Small intestine (tissue), 7 donors: ENCODE measurements around the gene RPL13A. TPM values are rescaled to one million over a fixed set of nuclear protein-coding genes. Genes with fewer than 3 reads are reported as not detected.
A peak's percentile ranks its signal among the peaks of the same experiment; 100 is the strongest.
"Not testable (repeated sequence)": the region's sequence is repeated elsewhere in the genome, so short reads cannot be mapped to it uniquely, and the experiment has no call there.

Source experiments
- DNase-seq, 2 donors: peaks; one replicate each; pipeline versions ENCODE4 v3.0.0 to v3.0.0-alpha.2; 2013
- FAIRE-seq: peaks from 2 replicates; lab custom pipeline; 2012; peaks lifted over from hg19 to GRCh38; lab: Jason Lieb, UNC
- H3K27ac ChIP-seq, 3 donors: one replicate each; pipeline ENCODE4 v1.5.1; 2013; ENCODE audit warnings: low read length in 2 of 3, mild to moderate bottlenecking in 2 of 3, control low read depth in 1 of 3, inconsistent platforms in 1 of 3, low read depth in 1 of 3, moderate library complexity in 1 of 3
- H3K27me3 ChIP-seq, 3 donors: one replicate each; pipeline ENCODE4 v1.6.1; 2013; ENCODE audit warnings: low read length in 3 of 3, inconsistent platforms in 1 of 3; ENCODE audit not compliant: control insufficient read depth in 3 of 3, insufficient read depth in 3 of 3
- H3K36me3 ChIP-seq, 3 donors: one replicate each; pipeline ENCODE4 v1.6.1; 2013; ENCODE audit warnings: low read length in 3 of 3, inconsistent platforms in 1 of 3, low read depth in 1 of 3, mild to moderate bottlenecking in 1 of 3, moderate library complexity in 1 of 3; ENCODE audit not compliant: control insufficient read depth in 3 of 3, insufficient read depth in 2 of 3
- H3K4me1 ChIP-seq, 3 donors: one replicate each; pipeline ENCODE4 v1.6.1; 2013; ENCODE audit warnings: low read length in 2 of 3, inconsistent platforms in 1 of 3, low read depth in 1 of 3, mild to moderate bottlenecking in 1 of 3, moderate library complexity in 1 of 3; ENCODE audit not compliant: control insufficient read depth in 3 of 3, insufficient read depth in 2 of 3
- H3K4me3 ChIP-seq, 3 donors: one replicate each; pipeline ENCODE4 v1.5.1; 2013; ENCODE audit warnings: low read length in 3 of 3, control low read depth in 1 of 3, inconsistent platforms in 1 of 3, low read depth in 1 of 3, mild to moderate bottlenecking in 1 of 3, moderate library complexity in 1 of 3
- H3K9me3 ChIP-seq, 2 donors: one replicate each; pipeline ENCODE4 v1.6.1; 2013; ENCODE audit warnings: low read depth in 1 of 2, low read length in 1 of 2; ENCODE audit not compliant: control insufficient read depth in 2 of 2, insufficient read depth in 1 of 2
- WGBS, 3 donors: extraction: QIAGEN DNeasy Blood & Tissue Kit; methylation state at CpG; one replicate each; pipeline ENCODE4 v1.1.7; 2013; 5-methylcytosine and 5-hydroxymethylcytosine counted together
- polyA plus RNA-seq, 4 donors: library from polyadenylated mRNA; stranded (reverse) in 3 of 4; unstranded in 1 of 4; fragments of 200-250 nt in 3 of 4; fragments of 120-200 nt in 1 of 4; gene quantifications; one replicate each; pipeline versions ENCODE4 v1.2.1 to v1.2.3, GENCODE V29; 2013
- donor health status: healthy with polysubstance abuse.
- donor health status: control.
- donor health status: control.
- donor health status: Bipolar disorder and iron deficiency.
- donor health status: healthy.

The RPL13A gene
- polyA plus RNA-seq, 4 donors: 2,350 to 5,026 (median 3,831) TPM

- FAIRE-seq: no peak
- H3K4me3 ChIP-seq: no peak overlapping the region
- H3K4me1 ChIP-seq: peaks cover 0 to 2% (median under 1%) of the 10 kb centered on the region in 3 donors
- H3K36me3 ChIP-seq: peaks cover 0 to 65% (median 3%) of the 10 kb centered on the region in 3 donors
- no peaks in the 10 kb centered on the region for H3K27me3 ChIP-seq
- peak overlapping the region in 1 of 3 donors; percentile 9 for H3K27ac ChIP-seq
- H3K9me3 ChIP-seq: no peaks in the 10 kb centered on the region
- DNase-seq: no peak
- WGBS, 3 donors: 90 to 93% (median 92%) methylated on average over 12 of the region's 12 CpGs
Measured at GRCh38 chr19:49459388-49459787, 28.0 kb upstream of the RPL13A start.

GRCh38 chr19:49461130-49461529 lies 26.3 kb upstream of the RPL13A start:
- not testable (repeated sequence) for H3K27me3 ChIP-seq, DNase-seq, FAIRE-seq, H3K9me3 ChIP-seq, H3K4me3 ChIP-seq, H3K27ac ChIP-seq, H3K4me1 ChIP-seq
- H3K36me3 ChIP-seq: peaks cover 0 to 80% (median 15%) of the 10 kb centered on the region in 3 donors
- WGBS, 3 donors: 0% methylated on average over 1 of the region's 1 CpG; no CpG with 5 or more reads in 1 of the 3 donors

DNA sequence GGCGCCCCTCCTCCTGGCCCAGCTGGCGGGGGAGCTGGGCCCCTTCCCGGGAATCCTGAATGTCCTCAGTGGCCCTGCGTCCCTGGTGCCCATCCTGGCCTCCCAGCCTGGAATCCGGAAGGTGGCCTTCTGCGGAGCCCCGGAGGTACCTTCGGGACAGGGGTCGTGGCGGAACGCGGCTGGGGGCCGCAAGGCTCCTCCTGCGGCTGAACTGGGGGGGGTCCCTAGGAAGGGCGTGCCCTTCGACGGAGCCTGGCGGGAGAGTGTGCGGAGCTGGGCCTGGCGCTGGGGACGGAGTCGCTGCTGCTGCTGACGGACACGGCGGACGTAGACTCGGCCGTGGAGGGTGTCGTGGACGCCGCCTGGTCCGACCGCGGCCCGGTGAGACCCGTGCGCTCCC lies 25.8 kb upstream of the RPL13A start:
- 97 to 99% (median 98%) methylated on average over 28 to 37 of the region's 37 CpGs for WGBS, 3 donors
- DNase-seq: no peak

DNA sequence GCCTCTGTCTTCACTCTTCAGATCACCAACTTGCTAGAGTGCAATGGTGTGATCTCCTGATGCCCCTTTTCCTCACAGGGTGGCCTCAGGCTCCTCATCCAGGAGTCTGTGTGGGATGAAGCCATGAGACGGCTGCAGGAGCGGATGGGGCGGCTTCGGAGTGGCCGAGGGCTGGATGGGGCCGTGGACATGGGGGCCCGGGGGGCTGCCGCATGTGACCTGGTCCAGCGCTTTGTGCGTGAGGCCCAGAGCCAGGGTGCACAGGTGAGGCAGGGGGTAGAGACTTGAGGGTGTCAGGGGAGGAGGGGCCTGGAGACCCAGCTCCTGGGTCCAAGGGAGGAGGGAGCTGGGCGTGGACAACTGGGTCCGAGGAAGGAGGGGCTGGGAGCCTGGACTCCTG lies 24.9 kb upstream of the RPL13A start:
- Histone ChIP-seq H3K27me3 (no peaks in the 10 kb centered on the region), H3K4me3 (no peak overlapping the region), H3K36me3 (peaks cover 0 to 80% (median 16%) of the 10 kb centered on the region in 3 donors), H3K9me3 (no peaks in the 10 kb centered on the region), H3K27ac (no peak overlapping the region), H3K4me1 (no peaks in the 10 kb centered on the region)
- FAIRE-seq: no peak
- DNase-seq: no peak
- 87 to 96% (median 88%) methylated on average over 11 to 12 of the region's 12 CpGs for WGBS, 3 donors

More for the DNA sequence above, 25.8 kb upstream of the RPL13A start:
- Histone ChIP-seq H3K36me3 (peaks cover 0 to 81% (median 16%) of the 10 kb centered on the region in 3 donors), H3K4me3 (no peak overlapping the region), H3K27me3 (no peaks in the 10 kb centered on the region), H3K27ac (no peak overlapping the region), H3K9me3 (no peaks in the 10 kb centered on the region), H3K4me1 (no peaks in the 10 kb centered on the region)
- no peak for FAIRE-seq

- H3K4me1 ChIP-seq: no peaks in the 10 kb centered on the region
- DNase-seq (no peak), FAIRE-seq (no peak)
- no peaks in the 10 kb centered on the region for H3K27me3 ChIP-seq
- no peak overlapping the region for H3K27ac ChIP-seq
- no peak overlapping the region for H3K4me3 ChIP-seq
- peaks cover 0 to 80% (median 16%) of the 10 kb centered on the region in 3 donors for H3K36me3 ChIP-seq
- WGBS, 3 donors: 91 to 94% (median 94%) methylated on average over 34 to 39 of the region's 39 CpGs
- no peaks in the 10 kb centered on the region for H3K9me3 ChIP-seq
Measured at GRCh38 chr19:49463960-49464740, 23.3 kb upstream of the RPL13A start.

- Histone ChIP-seq H3K4me3 (no peak overlapping the region), H3K9me3 (no peaks in the 10 kb centered on the region), H3K27ac (no peak overlapping the region), H3K27me3 (no peaks in the 10 kb centered on the region), H3K36me3 (peaks cover 0 to 78% (median 13%) of the 10 kb centered on the region in 3 donors), H3K4me1 (no peaks in the 10 kb centered on the region)
- FAIRE-seq: no peak
- DNase-seq: no peak
- 83 to 95% (median 92%) methylated on average over 1 to 3 of the region's 3 CpGs for WGBS, 3 donors
Measured at GRCh38 chr19:49465371-49465770, 22.0 kb upstream of the RPL13A start.

DNA sequence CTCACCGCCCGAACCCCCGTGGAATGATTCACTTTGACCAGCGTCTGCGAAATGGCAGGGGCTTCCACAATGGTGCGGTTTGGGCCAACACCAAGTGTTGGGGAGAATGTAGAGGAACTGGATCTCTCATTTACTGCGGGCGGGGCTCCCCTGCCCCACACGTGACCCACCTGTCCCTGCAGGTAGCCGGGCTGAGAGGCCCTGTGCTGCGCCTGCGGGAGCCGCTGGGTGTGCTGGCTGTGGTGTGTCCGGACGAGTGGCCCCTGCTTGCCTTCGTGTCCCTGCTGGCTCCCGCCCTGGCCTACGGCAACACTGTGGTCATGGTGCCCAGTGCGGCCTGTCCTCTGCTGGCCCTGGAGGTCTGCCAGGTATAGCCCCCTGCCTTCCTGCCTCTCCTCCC lies 19.2 kb upstream of the RPL13A start:
- no peaks in the 10 kb centered on the region for H3K4me1 ChIP-seq
- H3K36me3 ChIP-seq: peaks cover 0 to 68% (median 13%) of the 10 kb centered on the region in 3 donors
- H3K27ac ChIP-seq: peak overlapping the region in 2 of 3 donors; percentile 34 to 59
- 89 to 91% (median 90%) methylated on average over 19 of the region's 19 CpGs for WGBS, 3 donors
- DNase-seq: no peak
- no peak for FAIRE-seq
- no peak overlapping the region for H3K4me3 ChIP-seq
- H3K27me3 ChIP-seq: no peaks in the 10 kb centered on the region
- no peaks in the 10 kb centered on the region for H3K9me3 ChIP-seq

GRCh38 chr19:49468746-49469447 lies 18.5 kb upstream of the RPL13A start:
- DNase-seq: peak in 1 of 2 donors; percentile 56
- H3K36me3 ChIP-seq: peaks cover 0 to 65% (median 13%) of the 10 kb centered on the region in 3 donors
- peaks cover 0 to 4% (median 0%) of the 10 kb centered on the region in 3 donors for H3K4me1 ChIP-seq
- H3K27ac ChIP-seq: peak overlapping the region; percentile 22 to 59 (median 34)
- no peaks in the 10 kb centered on the region for H3K9me3 ChIP-seq
- FAIRE-seq: no peak
- WGBS, 3 donors: 50 to 66% (median 63%) methylated on average over 15 of the region's 15 CpGs
- H3K4me3 ChIP-seq: no peak overlapping the region
- no peaks in the 10 kb centered on the region for H3K27me3 ChIP-seq
